HepG2 (cell line): ENCODE data around the gene RPLP2. TPM values are rescaled to one million over a fixed set of nuclear protein-coding genes. Genes with fewer than 3 reads are reported as not detected.

Experiments
- AGO1 ChIP-seq: fragments of 200-400 bp; formaldehyde crosslinking; IDR thresholded peaks from 2 replicates; pipeline ENCODE4 v1.6.1; 2017; ENCODE audit warnings: mild to moderate bottlenecking, low read depth, low read length, moderate library complexity; ENCODE audit not compliant: poor library complexity, severe bottlenecking
- FOSL2 ChIP-seq: sonication (generic); formaldehyde crosslinking; IDR thresholded peaks from 2 replicates; pipeline ENCODE4 v1.4.0; 2020; ENCODE audit warnings: missing genetic modification reagents
- HNRNPH1 ChIP-seq: fragments of 200-400 bp; formaldehyde crosslinking; optimal IDR thresholded peaks from 2 replicates; pipeline ENCODE3; 2017; ENCODE audit warnings: mild to moderate bottlenecking, low read depth, low read length
- NKX3-1 ChIP-seq: sonication (generic); formaldehyde crosslinking; IDR thresholded peaks from 2 replicates; pipeline ENCODE4 v1.5.0; 2020; ENCODE audit warnings: missing genetic modification reagents
- PCBP1 ChIP-seq: fragments of 200-400 bp; formaldehyde crosslinking; IDR thresholded peaks from 2 replicates; pipeline ENCODE4 v1.6.1; 2017; ENCODE audit warnings: mild to moderate bottlenecking, low read depth, low read length, borderline replicate concordance
- STAG1 ChIP-seq: sonication (generic); formaldehyde crosslinking; IDR thresholded peaks from 2 replicates; pipeline ENCODE4 v1.4.0; 2020; ENCODE audit warnings: missing genetic modification reagents
- ZBTB1 ChIP-seq: sonication (generic); formaldehyde crosslinking; IDR thresholded peaks from 2 replicates; pipeline ENCODE4 v1.4.0; 2020; ENCODE audit warnings: missing genetic modification reagents, borderline replicate concordance
- ZC3H13 ChIP-seq: sonication (generic); formaldehyde crosslinking; IDR thresholded peaks from 2 replicates; pipeline ENCODE4 v1.8.1; 2023; ENCODE audit warnings: mild to moderate bottlenecking, missing genetic modification reagents, moderate library complexity
- ZNF17 ChIP-seq: sonication (generic); formaldehyde crosslinking; IDR thresholded peaks from 2 replicates; pipeline ENCODE4 v1.5.0; 2020; ENCODE audit warnings: mild to moderate bottlenecking, missing genetic modification reagents
- ZNF235 ChIP-seq: sonication (generic); formaldehyde crosslinking; IDR thresholded peaks from 2 replicates; pipeline ENCODE4 v1.8.1; 2023; ENCODE audit warnings: mild to moderate bottlenecking, missing genetic modification reagents, borderline replicate concordance
- ZNF326 ChIP-seq: sonication (generic); formaldehyde crosslinking; IDR thresholded peaks from 2 replicates; pipeline ENCODE4 v1.4.0; 2020; ENCODE audit warnings: missing genetic modification reagents, borderline replicate concordance
- ZNF430 ChIP-seq: sonication (generic); formaldehyde crosslinking; IDR thresholded peaks from 2 replicates; pipeline ENCODE4 v1.9.0; 2021; ENCODE audit warnings: mild to moderate bottlenecking, missing genetic modification reagents
- ZNF546 ChIP-seq: sonication (generic); formaldehyde crosslinking; conservative IDR thresholded peaks from 2 replicates; pipeline ENCODE4 v1.8.1; 2023; ENCODE audit warnings: mild to moderate bottlenecking, missing genetic modification reagents
- ZNF616 ChIP-seq: sonication (generic); formaldehyde crosslinking; IDR thresholded peaks from 2 replicates; pipeline ENCODE4 v1.5.0; 2020; ENCODE audit warnings: low read depth, mild to moderate bottlenecking, missing genetic modification reagents
- ZNF670 ChIP-seq: sonication (generic); formaldehyde crosslinking; IDR thresholded peaks from 2 replicates; pipeline ENCODE4 v1.8.0; 2022; ENCODE audit warnings: mild to moderate bottlenecking, missing genetic modification reagents, borderline replicate concordance
- ZNF766 ChIP-seq: sonication (generic); formaldehyde crosslinking; IDR thresholded peaks from 2 replicates; pipeline ENCODE4 v1.5.0; 2020; ENCODE audit warnings: missing genetic modification reagents, borderline replicate concordance
- polyA plus RNA-seq, 8 experiments: library from polyadenylated mRNA; depleted of rRNA in 3 of 8; stranded (reverse) in 7 of 8; unstranded in 1 of 8; fragments of >200 nt; fragmentation: Illumina TruSeq in 4 of 8; extraction: Trizol in 4 of 8; gene quantifications; 2 replicates each; pipeline versions ENCODE4 v1.2.1 to v1.2.3, GENCODE V29; 2011 to 2016; ENCODE audit warnings: low read depth in 4 of 8, missing spikeins in 1 of 8, mixed read lengths in 1 of 8; ENCODE audit not compliant: insufficient read depth in 1 of 8
- total RNA-seq, 5 experiments: library from RNA; depleted of rRNA; stranded (reverse); fragments of >200 nt; fragmentation: Illumina TruSeq; extraction: Trizol; gene quantifications; 2 replicates each; pipeline ENCODE4 v1.2.3, GENCODE V29; 2016; ENCODE audit warnings: low read depth in 1 of 5
- TF ChIP-seq, protein P1 (sequence below): sonication (generic); formaldehyde crosslinking; IDR thresholded peaks from 2 replicates; pipeline ENCODE4 v1.4.0; 2020; ENCODE audit warnings: missing genetic modification reagents
- TF ChIP-seq, protein P2 (sequence below): sonication (generic); formaldehyde crosslinking; IDR thresholded peaks from 2 replicates; pipeline ENCODE4 v1.5.0; 2020; ENCODE audit warnings: missing genetic modification reagents
- TF ChIP-seq, protein P3 (sequence below): sonication (generic); formaldehyde crosslinking; IDR thresholded peaks from 2 replicates; pipeline ENCODE4 v1.8.0; 2022; ENCODE audit warnings: low read depth, missing genetic modification reagents

RPLP2 gene
- total and polyA plus RNA-seq, 2 of the 13 experiments (the other 11 are each of a cell fraction or from before 2014, with no cell fraction given), result 978 to 2,106 TPM

DNA sequence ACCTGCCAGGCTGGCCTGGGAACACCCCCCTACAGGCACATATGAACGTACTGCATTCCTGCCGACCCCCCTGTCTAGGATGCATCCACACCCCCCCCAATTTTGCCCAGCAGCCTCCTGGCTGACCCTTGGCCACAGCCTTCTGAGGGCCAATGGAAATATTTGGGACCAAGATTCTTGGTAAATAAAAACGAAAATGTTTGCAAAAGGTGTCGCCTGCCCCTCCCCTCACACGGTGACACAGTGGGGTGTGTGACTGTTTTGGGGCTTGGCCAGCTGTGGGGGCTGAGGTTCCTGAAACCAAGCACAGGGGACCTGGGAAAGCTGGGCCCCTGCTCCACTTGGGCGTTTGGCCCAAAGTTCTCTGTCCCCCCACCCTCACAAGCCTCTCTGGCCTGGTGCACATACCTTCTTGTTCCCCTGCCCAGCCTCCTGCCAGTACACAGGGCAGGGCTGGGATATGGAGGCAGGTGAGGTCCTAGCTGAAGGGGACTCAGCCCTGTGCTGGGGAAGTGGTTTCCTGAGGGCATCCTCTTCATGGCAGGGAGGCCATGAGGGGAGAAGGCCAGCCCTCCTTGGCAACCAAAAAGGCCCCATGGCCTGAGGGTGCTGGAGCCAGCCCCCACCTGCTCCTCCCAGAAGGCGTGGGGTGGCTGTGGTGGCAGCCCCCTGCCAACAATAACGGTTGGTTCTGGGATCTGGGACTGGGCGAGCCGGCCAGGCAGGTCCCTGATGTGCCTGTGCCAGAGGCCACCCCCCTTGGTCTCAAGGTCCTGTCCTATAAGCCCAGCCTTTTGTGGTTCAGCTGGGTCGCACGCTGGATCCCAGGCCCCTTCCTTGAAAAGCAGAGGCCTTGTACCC lies 15.8 kb downstream of the RPLP2 start (continued):
- TF ChIP-seq ZNF17 (CRISPR knock-in tag) (no peak), PCBP1 (0 out of 2 replicates have a peak, but pooled peaks have one; percentile 35), HNRNPH1 (no peak), ZBTB1 (no peak), ZNF616 (no peak), ZNF326 (CRISPR knock-in tag) (no peak), ZNF235 (CRISPR knock-in tag) (no peak), ZNF546 (CRISPR knock-in tag) (no peak), FOSL2 (CRISPR knock-in tag) (no peak), ZNF766 (CRISPR knock-in tag) (no peak), STAG1 (CRISPR knock-in tag) (no peak), NKX3-1 (CRISPR knock-in tag) (no peak), AGO1 (peak; percentile 65), ZNF670 (no peak), ZNF430 (no peak), ZC3H13 (CRISPR knock-in tag) (peak; percentile 48; the same call in 1 of the 2 replicates)
- TF ChIP-seq, protein P1, sequence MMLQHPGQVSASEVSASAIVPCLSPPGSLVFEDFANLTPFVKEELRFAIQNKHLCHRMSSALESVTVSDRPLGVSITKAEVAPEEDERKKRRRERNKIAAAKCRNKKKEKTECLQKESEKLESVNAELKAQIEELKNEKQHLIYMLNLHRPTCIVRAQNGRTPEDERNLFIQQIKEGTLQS (CRISPR knock-in tag), result no peak
- TF ChIP-seq, protein P2, sequence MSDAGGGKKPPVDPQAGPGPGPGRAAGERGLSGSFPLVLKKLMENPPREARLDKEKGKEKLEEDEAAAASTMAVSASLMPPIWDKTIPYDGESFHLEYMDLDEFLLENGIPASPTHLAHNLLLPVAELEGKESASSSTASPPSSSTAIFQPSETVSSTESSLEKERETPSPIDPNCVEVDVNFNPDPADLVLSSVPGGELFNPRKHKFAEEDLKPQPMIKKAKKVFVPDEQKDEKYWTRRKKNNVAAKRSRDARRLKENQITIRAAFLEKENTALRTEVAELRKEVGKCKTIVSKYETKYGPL (CRISPR knock-in tag), result no peak
- TF ChIP-seq, protein P3, sequence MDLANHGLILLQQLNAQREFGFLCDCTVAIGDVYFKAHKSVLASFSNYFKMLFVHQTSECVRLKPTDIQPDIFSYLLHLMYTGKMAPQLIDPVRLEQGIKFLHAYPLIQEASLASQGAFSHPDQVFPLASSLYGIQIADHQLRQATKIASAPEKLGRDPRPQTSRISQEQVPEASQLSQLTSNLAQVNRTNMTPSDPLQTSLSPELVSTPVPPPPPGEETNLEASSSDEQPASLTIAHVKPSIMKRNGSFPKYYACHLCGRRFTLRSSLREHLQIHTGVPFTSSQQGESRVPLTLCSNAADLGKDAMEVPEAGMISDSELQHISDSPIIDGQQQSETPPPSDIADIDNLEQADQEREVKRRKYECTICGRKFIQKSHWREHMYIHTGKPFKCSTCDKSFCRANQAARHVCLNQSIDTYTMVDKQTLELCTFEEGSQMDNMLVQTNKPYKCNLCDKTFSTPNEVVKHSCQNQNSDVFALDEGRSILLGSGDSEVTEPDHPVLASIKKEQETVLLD, result no peak
- TF ChIP-seq, all 625 proteins: peak for 14
